IMR-90 (cell line): Measurements from ENCODE around the gene GCSH.

Experiments
- MAZ ChIP-seq: IDR thresholded peaks from 2 replicates; pipeline ENCODE4 v1.6.1; 2012; ENCODE audit warnings: low read depth, mild to moderate bottlenecking, low read length, improper control_type of control experiment, moderate library complexity, borderline replicate concordance
- MXI1 ChIP-seq: IDR thresholded peaks from 2 replicates; pipeline ENCODE4 v1.6.1; 2012; ENCODE audit warnings: low read depth, mild to moderate bottlenecking, low read length, moderate library complexity, borderline replicate concordance
- POLR2A ChIP-seq: IDR thresholded peaks from 2 replicates; pipeline ENCODE4 v1.6.1; 2012; ENCODE audit warnings: mild to moderate bottlenecking, low read depth, low read length
- RAD21 ChIP-seq: IDR thresholded peaks from 2 replicates; pipeline ENCODE4 v1.6.1; 2012; ENCODE audit warnings: low read length, improper control_type of control experiment
- RCOR1 ChIP-seq: IDR thresholded peaks from 2 replicates; pipeline ENCODE4 v1.6.1; 2012; ENCODE audit warnings: mild to moderate bottlenecking, low read length, improper control_type of control experiment; ENCODE audit not compliant: insufficient replicate concordance
- SMC3 ChIP-seq: fragments of 150-350 bp; IDR thresholded peaks from 2 replicates; pipeline ENCODE4 v1.6.1; 2016; ENCODE audit warnings: low read depth, mild to moderate bottlenecking, antibody characterized with exemption, low read length, moderate library complexity
- TF ChIP-seq, protein P1 (sequence below): conservative IDR thresholded peaks from 2 replicates; pipeline ENCODE4 v1.5.1; 2012; ENCODE audit warnings: mild to moderate bottlenecking, low read depth, low read length, improper control_type of control experiment

GRCh38 chr16:81061871-81062608 is 34.2 kb downstream of the GCSH start:
- TF ChIP-seq RCOR1 (no peak), POLR2A (no peak), MXI1 (no peak), RAD21 (no peak), SMC3 (no peak), MAZ (no peak)
- TF ChIP-seq, protein P1, sequence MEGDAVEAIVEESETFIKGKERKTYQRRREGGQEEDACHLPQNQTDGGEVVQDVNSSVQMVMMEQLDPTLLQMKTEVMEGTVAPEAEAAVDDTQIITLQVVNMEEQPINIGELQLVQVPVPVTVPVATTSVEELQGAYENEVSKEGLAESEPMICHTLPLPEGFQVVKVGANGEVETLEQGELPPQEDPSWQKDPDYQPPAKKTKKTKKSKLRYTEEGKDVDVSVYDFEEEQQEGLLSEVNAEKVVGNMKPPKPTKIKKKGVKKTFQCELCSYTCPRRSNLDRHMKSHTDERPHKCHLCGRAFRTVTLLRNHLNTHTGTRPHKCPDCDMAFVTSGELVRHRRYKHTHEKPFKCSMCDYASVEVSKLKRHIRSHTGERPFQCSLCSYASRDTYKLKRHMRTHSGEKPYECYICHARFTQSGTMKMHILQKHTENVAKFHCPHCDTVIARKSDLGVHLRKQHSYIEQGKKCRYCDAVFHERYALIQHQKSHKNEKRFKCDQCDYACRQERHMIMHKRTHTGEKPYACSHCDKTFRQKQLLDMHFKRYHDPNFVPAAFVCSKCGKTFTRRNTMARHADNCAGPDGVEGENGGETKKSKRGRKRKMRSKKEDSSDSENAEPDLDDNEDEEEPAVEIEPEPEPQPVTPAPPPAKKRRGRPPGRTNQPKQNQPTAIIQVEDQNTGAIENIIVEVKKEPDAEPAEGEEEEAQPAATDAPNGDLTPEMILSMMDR: no peak
